ENCODE measurements around the gene NELL1.

GRCh38 chr11:21485006-21485405, 815.6 kb downstream of the NELL1 start:
- no peak for TF ChIP-seq ISL1 (CRISPR knock-in tag; IDR thresholded peaks at IDR 0.05)
- TF ChIP-seq ZC3H10 (CRISPR knock-in tag; IDR thresholded peaks at IDR 0.05), result no peak
- no peak for TF ChIP-seq RARB (CRISPR knock-in tag; IDR thresholded peaks at IDR 0.05)
- no peak for TF ChIP-seq ZNF70 (CRISPR knock-in tag; IDR thresholded peaks at IDR 0.05)
- TF ChIP-seq OSR1 (CRISPR knock-in tag; IDR thresholded peaks at IDR 0.05), result no peak
- no peak for TF ChIP-seq PATZ1 (CRISPR knock-in tag; IDR thresholded peaks at IDR 0.05; ENCODE audit: borderline replicate concordance)
- TF ChIP-seq ZNF8 (CRISPR knock-in tag; IDR thresholded peaks at IDR 0.05), result no peak
- no peak for TF ChIP-seq ZFP3 (CRISPR knock-in tag; IDR thresholded peaks at IDR 0.05)
- no peak for TF ChIP-seq ARNTL (CRISPR knock-in tag; IDR thresholded peaks at IDR 0.05; ENCODE audit: borderline replicate concordance, low read depth)

All from SK-N-SH treated with all-trans-retinoic acid at 6 μM for 48 hours (cell line).